HL-60 (cell line): Measurements from ENCODE around the gene CNTRL.

ENCODE experiments used
- DNase-seq, 2 experiments: peaks; one replicate each; pipeline ENCODE4 v3.0.0-alpha.2; 2010 to 2020; ENCODE audit warnings: low read depth in 1 of 2, low spot score in 1 of 2
- H3K27ac ChIP-seq: fragments of 250-450 bp; sonication (Bioruptor Pico); replicated peaks from 2 replicates; pipeline ENCODE4 v1.5.1; 2020; ENCODE audit warnings: mild to moderate bottlenecking, moderate library complexity
- H3K27me3 ChIP-seq: fragments of 250-450 bp; sonication (Bioruptor Pico); 2 replicates; pipeline ENCODE4 v1.5.1; 2021; ENCODE audit warnings: mild to moderate bottlenecking, moderate library complexity; ENCODE audit not compliant: insufficient read depth, poor library complexity, severe bottlenecking
- H3K4me3 ChIP-seq: replicated peaks from 2 replicates; pipeline ENCODE4 v1.5.1; 2011; ENCODE audit warnings: mild to moderate bottlenecking, control low read depth, low read length; ENCODE audit not compliant: insufficient read depth
- CTCF ChIP-seq: IDR thresholded peaks from one replicate; pipeline ENCODE4 v1.5.1; 2011; ENCODE audit warnings: low read length, control low read depth, inconsistent platforms; ENCODE audit not compliant: insufficient read depth
- GABPA ChIP-seq: IDR thresholded peaks from 2 replicates; pipeline ENCODE4 v1.6.1; 2012; ENCODE audit warnings: low read depth
- POLR2AphosphoS5 ChIP-seq: IDR thresholded peaks from 2 replicates; pipeline ENCODE4 v1.6.1; 2012; ENCODE audit warnings: low read depth
- REST ChIP-seq: IDR thresholded peaks from 2 replicates; pipeline ENCODE4 v1.6.1; 2012; ENCODE audit warnings: low read depth; ENCODE audit not compliant: insufficient replicate concordance
- SPI1 ChIP-seq: IDR thresholded peaks from 2 replicates; pipeline ENCODE4 v1.6.1; 2012; ENCODE audit warnings: low read depth, mild to moderate bottlenecking, borderline replicate concordance

Gene CNTRL

DNA sequence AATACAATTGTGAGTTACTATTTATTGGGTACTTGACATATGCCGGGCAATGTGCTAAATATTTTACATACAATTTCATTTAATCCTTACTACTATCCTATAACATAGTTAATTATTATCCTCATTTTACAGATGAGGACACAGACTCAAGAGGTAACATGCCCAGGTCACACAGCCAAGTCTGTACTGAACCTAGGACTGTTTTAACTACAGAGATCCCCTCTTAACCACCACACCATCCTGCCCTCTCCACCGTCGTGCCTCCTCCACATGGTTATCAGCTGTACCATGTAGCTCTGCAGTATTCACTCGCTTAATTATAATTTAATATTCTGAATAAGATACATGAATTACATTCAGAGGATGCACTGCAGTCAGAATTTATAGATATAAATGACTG lies 121.6 kb downstream of the CNTRL start:
- Histone ChIP-seq H3K27ac (no peak overlapping the region), H3K27me3 (no peaks in the 10 kb centered on the region), H3K4me3 (no peak overlapping the region)
- TF ChIP-seq CTCF (no peak), REST (no peak)
- no peak for DNase-seq

- H3K27ac ChIP-seq: no peak overlapping the region
- DNase-seq: no peak
- TF ChIP-seq SPI1: no peak
- no peak for TF ChIP-seq GABPA
- TF ChIP-seq REST: no peak
- no peak for TF ChIP-seq POLR2AphosphoS5
- TF ChIP-seq CTCF: no peak
- no peak overlapping the region for H3K4me3 ChIP-seq
- H3K27me3 ChIP-seq: no peaks in the 10 kb centered on the region
These were observed 122.4 kb downstream of the CNTRL start for GRCh38 chr9:121197132-121197531.

- Histone ChIP-seq H3K4me3 (no peak overlapping the region), H3K27ac (no peak overlapping the region)
- DNase-seq: no peak
These were observed 123.8 kb downstream of the CNTRL start for GRCh38 chr9:121198512-121199042.

More at GRCh38 chr9:121198512-121199042, 123.8 kb downstream of the CNTRL start:
- no peak for TF ChIP-seq GABPA
- TF ChIP-seq REST: no peak
- no peak for TF ChIP-seq SPI1
- no peak for TF ChIP-seq CTCF
- TF ChIP-seq POLR2AphosphoS5: no peak
- H3K27me3 ChIP-seq: no peaks in the 10 kb centered on the region
